ENCODE data around the gene MSMB. TPM values are rescaled to one million over a fixed set of nuclear protein-coding genes. Genes with fewer than 3 reads are reported as not detected.

Gene MSMB
- total RNA-seq, 2 experiments from 2014 or later = not detected

DNA sequence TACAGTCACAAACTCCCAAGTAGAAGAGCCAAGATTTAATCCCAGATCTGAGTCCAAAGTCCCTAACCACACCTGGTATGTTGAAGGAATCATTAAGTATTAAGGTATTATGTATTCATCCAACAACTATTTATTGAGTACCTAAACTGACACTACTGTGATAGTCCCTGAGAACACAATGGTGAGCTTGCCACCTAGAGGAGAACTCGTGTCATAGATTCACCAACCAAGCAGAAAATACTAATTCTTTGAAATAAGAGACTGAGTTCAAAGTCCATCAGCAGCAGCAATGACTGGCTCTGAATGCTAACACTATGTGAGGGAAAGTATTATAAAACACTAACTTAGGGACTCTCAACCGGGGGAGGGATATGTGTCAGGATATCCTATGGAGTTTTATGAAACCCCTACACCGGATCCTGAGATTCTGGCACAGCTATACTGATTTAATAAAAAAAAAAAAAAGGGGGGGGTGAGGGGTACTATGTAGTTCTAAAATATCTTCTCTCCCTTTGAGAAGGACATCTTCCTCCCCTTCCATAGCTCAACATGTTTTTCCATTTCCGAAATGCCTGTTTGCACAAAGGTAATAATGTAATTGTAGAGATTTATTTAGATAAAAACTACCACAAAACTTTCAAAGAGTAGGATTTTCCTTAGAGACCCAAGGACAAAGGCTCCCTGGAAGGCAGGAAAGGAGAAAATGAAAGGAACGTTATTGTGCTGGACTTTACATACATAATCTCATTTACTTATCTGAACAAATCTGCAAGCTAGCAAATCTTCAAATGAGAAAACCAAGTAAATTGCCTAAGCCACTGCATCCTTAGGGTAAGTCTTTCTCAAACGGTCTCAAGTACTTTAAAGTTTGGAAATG, 17.2 kb downstream of the MSMB start:
- no peaks in the 10 kb centered on the region for H3K9me2 ChIP-seq (ENCODE audit: insufficient read depth, low read length)
- peak overlapping the region; percentile 87 for H3K4me3 ChIP-seq (ENCODE audit: low read depth, low read length, poor library complexity, severe bottlenecking)
- TF ChIP-seq EZH2phosphoT487 (IDR thresholded peaks at IDR 0.05; ENCODE audit: borderline replicate concordance, low read depth, low read length) = no peak
- TF ChIP-seq, protein P1, sequence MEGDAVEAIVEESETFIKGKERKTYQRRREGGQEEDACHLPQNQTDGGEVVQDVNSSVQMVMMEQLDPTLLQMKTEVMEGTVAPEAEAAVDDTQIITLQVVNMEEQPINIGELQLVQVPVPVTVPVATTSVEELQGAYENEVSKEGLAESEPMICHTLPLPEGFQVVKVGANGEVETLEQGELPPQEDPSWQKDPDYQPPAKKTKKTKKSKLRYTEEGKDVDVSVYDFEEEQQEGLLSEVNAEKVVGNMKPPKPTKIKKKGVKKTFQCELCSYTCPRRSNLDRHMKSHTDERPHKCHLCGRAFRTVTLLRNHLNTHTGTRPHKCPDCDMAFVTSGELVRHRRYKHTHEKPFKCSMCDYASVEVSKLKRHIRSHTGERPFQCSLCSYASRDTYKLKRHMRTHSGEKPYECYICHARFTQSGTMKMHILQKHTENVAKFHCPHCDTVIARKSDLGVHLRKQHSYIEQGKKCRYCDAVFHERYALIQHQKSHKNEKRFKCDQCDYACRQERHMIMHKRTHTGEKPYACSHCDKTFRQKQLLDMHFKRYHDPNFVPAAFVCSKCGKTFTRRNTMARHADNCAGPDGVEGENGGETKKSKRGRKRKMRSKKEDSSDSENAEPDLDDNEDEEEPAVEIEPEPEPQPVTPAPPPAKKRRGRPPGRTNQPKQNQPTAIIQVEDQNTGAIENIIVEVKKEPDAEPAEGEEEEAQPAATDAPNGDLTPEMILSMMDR (conservative IDR thresholded peaks at IDR 0.05; ENCODE audit: low read length) = peak; percentile 90
- no peaks in the 10 kb centered on the region for H3K9me3 ChIP-seq (ENCODE audit: low read length)
- peaks cover 64% of the 10 kb centered on the region for H3K79me2 ChIP-seq (ENCODE audit: insufficient read depth, low read depth, low read length)
- intact Hi-C loops (cut with micrococcal nuclease; ENCODE audit: unreplicated experiment) = loop anchor here (2.0 to 5.0 kb wide), 3 partner anchors 56 to 792 kb away; partner anchors contain the start of gene TIMM23
- peak overlapping the region; percentile 44 for H3K27ac ChIP-seq (ENCODE audit: low read depth, low read length, poor library complexity, severe bottlenecking)
- peaks cover 35% of the 10 kb centered on the region for H3K36me3 ChIP-seq (ENCODE audit: insufficient read depth, low read length)
- peak overlapping the region; percentile 81 for H3K4me2 ChIP-seq (ENCODE audit: low read length)
- peaks cover 26% of the 10 kb centered on the region for H3K4me1 ChIP-seq (ENCODE audit: insufficient read depth, low read length, poor library complexity, severe bottlenecking)
- H2AFZ ChIP-seq (ENCODE audit: low read length) = no peak overlapping the region
- peak; percentile 80 for DNase-seq (ENCODE audit: low spot score)
- H4K20me1 ChIP-seq (ENCODE audit: insufficient read depth, low read length) = peaks cover 42% of the 10 kb centered on the region
- BruUV-seq (replicated peaks) = no TSS peak
- ChIA-PET CTCF (ENCODE audit: unreplicated experiment) (interaction anchor here (0.6 to 1.0 kb wide), 5 partner anchors 12 to 564 kb away, joined by 3 to 4 read pairs (median 3); no protein-coding TSS in a partner anchor), POLR2A (interaction anchor here (0.6 to 1.8 kb wide), 7 partner anchors 9 to 1724 kb away, joined by 3 to 12 read pairs (median 3); no protein-coding TSS in a partner anchor)

DNA sequence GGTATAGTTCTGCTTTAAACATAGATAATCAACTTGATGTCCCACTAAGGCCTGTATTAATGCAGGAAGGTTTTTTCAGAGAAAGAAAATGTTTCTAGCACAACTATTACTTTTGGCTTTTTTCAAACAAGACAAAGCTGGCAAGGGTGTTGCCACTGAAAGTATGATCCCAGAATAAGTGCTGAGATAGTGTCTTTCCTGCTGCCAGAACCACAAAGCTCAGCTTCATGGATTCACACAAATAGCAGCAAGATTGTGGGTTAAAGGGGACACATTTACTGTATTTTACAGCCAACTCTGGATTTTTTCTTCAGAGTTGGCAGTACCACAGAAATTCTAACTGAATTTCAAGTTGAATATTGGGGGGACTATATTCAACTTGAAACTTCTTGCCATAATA, 20.0 kb downstream of the MSMB start:
- peaks cover 39% of the 10 kb centered on the region for H3K36me3 ChIP-seq (ENCODE audit: insufficient read depth, low read length)
- ChIA-PET POLR2A (interaction anchor here (1.1 to 1.2 kb wide), 2 partner anchors 8 to 71 kb away, joined by 3 to 5 read pairs; no protein-coding TSS in a partner anchor), CTCF (ENCODE audit: unreplicated experiment) (no interaction called here)
- no peaks in the 10 kb centered on the region for H3K9me2 ChIP-seq (ENCODE audit: insufficient read depth, low read length)
- BruUV-seq (replicated peaks) = no TSS peak
- H2AFZ ChIP-seq (ENCODE audit: low read length) = no peak overlapping the region
- no peak for TF ChIP-seq EZH2phosphoT487 (IDR thresholded peaks at IDR 0.05; ENCODE audit: borderline replicate concordance, low read depth, low read length)
- TF ChIP-seq, protein P1 (conservative IDR thresholded peaks at IDR 0.05; ENCODE audit: low read length) = no peak
- H3K27ac ChIP-seq (ENCODE audit: low read depth, low read length, poor library complexity, severe bottlenecking) = no peak overlapping the region
- H3K79me2 ChIP-seq (ENCODE audit: insufficient read depth, low read depth, low read length) = peaks cover 91% of the 10 kb centered on the region
- no peak for DNase-seq (ENCODE audit: low spot score)
- no peak overlapping the region for H3K4me2 ChIP-seq (ENCODE audit: low read length)
- peaks cover 40% of the 10 kb centered on the region for H3K4me1 ChIP-seq (ENCODE audit: insufficient read depth, low read length, poor library complexity, severe bottlenecking)
- no peaks in the 10 kb centered on the region for H3K9me3 ChIP-seq (ENCODE audit: low read length)
- peaks cover 42% of the 10 kb centered on the region for H4K20me1 ChIP-seq (ENCODE audit: insufficient read depth, low read length)
- intact Hi-C loops (cut with micrococcal nuclease; ENCODE audit: unreplicated experiment) = loop anchor here (5.0 kb wide), 2 partner anchors 256 to 789 kb away; no protein-coding TSS in a partner anchor
- H3K4me3 ChIP-seq (ENCODE audit: low read depth, low read length, poor library complexity, severe bottlenecking) = no peak overlapping the region
